HG03025 (cell line): ENCODE data around the gene SMPD3.

ENCODE experiments used
- ATAC-seq: cut with Tn5 transposase; IDR thresholded peaks from one replicate; pipeline ENCODE4 v1.9.1; 2021; ENCODE audit warnings: mild to moderate bottlenecking, moderate library complexity; ENCODE audit not compliant: unreplicated experiment, low FRiP score

The SMPD3 gene

DNA sequence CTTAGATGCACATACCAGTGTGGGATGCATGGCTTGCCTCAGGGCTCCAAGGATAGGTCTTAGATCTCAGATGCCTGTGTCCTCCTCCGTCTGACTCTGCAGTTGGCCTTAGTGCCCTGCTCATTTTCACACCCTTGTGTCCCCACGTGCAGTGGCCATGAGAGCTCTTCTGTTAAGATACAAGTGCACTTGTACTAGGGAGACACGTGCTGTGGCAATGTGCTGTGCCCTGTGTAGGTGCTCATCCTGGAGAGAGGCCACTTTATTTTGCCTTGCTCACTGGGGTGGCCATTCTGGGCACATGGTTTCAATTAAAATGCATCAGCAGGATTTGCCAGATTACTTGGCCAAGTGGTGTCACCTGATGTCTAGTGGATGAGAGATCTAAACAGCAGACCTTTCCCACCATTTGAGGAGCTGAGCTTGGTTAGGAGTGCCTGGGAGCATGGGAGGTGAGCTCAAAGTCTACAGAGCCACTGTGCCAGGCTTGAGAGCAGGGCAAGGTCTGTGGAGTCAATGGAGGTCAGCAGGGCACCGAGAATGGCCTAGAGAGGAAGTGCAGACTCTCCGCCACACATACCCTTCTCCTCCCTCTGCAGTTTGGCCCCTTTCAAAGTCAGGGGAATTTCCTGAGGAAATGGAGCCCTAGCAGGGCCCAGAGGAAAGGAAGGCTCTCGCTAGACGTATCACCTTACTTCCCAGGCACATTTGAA is 25.2 kb upstream of the SMPD3 start:
- no peak for ATAC-seq

DNA sequence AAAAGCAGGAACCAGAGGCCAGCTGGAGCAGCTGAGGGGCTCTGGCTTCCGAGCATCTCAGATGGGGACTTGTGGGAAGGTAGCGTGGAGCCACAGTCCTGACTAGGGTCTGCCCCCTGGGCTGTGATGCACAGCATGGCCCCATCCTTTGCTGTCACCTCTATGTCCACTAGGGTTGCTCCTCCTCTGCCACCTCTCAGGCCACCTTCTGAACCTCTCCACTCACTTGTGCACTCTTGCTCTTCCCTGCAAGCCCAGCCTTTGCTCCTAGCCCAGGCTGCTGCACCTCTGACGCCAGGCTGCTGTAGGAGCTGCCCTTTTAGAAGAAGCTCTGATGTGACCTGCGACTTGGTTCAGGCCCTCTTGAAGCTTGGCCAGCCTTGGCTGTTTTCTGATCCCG is 24.3 kb upstream of the SMPD3 start:
- ATAC-seq: no peak

DNA sequence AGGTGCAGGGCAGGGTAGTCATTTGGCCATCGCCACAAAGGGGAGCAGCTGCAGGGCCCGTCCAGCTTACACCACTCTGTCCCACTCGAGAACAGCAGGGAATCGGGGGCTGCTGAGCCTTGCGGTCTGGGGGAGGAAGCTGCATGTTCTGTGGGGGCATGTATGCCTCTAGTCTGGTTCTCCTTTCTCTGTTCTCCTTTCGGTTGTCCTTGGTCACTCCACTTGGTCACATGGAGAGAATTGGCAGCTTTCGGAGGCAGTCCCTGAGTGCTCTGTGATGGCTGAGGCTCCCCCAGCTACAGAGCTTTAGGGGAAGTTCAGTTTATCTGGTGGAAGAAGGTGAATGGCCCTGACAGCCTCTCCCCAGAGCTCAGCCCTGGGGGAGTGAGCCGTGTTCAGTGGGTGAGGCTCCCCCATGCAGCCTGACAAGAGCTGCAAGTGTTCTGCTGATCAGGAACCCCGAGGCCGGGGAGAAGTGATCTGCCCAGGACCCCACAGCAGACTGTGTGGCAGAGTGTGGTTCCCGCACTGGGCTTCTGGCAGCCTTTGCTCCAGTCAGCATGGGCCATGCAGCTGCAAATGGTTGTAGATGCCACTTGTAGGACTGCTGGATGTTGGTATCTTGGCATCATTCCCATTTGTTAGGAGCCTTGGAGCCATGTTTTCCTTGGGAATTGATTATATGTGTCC is 22.3 kb upstream of the SMPD3 start:
- peak; percentile 84 for ATAC-seq

- ATAC-seq: peak; percentile 26
Measured at GRCh38 chr16:68469796-68470460, 21.6 kb upstream of the SMPD3 start.

GRCh38 chr16:68468842-68469241 is 20.5 kb upstream of the SMPD3 start:
- ATAC-seq: no peak

DNA sequence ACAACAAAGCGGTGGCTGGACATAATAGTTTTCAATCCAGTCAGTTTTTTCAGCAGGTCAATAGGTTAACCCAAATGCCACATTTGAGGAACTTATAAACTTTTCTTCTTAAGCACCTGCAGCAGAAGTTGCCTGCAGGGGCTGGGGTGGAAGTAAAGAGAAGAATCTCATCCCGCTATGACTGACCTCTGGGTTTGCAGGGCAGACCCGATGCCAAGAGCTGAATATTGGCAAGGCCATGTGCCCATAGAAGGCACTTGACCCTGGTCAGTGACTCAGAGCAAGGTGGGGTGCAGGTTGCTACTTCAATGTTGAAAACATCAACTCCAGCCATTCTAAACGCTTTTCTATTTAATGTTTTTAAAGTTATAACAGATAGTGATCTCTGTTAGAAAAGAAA is 17.9 kb upstream of the SMPD3 start:
- no peak for ATAC-seq

DNA sequence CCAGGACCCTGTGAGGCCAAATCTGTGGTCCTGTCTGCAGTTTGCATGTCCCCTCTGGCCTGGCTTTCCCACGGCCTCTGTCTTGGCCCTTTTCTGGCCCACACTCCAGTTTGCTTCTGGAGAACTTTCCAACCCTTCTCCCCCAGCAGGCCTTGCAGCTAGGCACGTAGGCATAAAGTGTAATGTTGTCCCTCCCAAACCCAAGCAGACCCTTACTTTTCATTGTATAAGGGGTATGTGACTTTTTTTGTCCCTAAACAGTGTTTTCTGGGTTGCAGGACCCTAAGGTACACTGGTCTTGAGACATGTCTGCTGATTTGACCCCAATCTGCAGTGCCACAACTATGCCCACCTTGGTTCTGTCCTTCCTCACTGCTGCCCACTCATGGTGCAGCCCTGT is 15.6 kb upstream of the SMPD3 start:
- no peak for ATAC-seq

- no peak for ATAC-seq
Measured at GRCh38 chr16:68460067-68460466, 11.8 kb upstream of the SMPD3 start.

- no peak for ATAC-seq
Measured at GRCh38 chr16:68459457-68459856, 11.1 kb upstream of the SMPD3 start.

DNA sequence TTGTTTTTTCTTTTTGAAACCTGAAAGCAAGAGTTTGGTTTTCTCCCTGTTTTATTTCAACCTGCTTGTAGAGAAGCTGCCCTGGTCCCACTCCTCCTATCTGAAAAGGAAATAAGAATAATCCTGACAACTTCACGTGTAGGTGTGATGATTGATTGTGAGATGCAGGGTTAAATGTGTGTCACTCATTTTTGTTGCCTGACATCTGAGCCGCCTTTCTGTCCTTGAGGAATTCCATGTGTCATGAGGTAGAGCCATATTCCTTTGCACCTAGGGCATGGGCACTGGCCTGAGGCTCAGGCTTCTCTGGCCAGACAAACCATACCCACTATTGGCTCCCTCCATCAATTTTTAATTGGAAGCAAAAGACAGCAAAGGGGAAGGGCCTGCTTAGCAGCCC is 10.2 kb upstream of the SMPD3 start:
- no peak for ATAC-seq

DNA sequence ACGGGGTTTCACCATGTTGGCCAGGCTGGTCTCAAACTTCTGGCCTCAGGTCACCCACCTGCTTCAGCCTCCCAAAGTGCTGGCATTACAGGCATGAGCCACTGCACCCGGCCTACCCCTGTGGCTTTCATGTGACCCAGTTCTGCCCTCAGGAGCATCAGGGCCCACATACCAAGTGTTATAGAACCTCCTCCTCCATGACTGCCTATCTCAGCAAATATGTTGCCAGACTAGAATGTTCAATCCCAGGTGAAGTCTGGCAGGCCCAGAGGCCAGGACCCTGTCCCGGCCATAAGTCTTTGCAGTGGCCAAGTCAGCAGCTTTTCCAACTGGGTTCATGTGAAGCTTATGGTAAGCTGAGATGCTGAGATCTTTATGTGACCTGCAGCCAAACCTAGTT is 9.8 kb upstream of the SMPD3 start:
- no peak for ATAC-seq

DNA sequence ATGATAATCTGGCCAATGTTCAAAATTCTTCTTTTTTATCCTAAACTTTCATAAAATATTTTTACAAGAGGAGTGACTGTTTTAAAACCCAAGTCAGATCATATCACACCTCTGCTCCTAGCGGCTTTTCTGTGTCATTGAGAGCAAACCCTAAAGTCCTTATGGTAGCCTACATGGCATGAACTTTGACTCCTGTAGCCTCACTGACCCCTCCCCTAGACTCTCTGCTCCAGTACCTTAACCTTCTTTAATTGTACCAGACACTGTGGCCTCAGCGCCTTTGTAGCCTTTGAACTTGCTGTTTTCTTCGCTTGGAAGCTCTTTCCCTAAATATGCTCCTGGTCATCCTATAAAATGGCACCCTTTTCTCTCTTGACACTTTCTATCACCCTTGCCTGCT is 7.3 kb upstream of the SMPD3 start:
- no peak for ATAC-seq

- no peak for ATAC-seq
Measured at GRCh38 chr16:68454920-68455435, 6.7 kb upstream of the SMPD3 start.

GRCh38 chr16:68453816-68454215 is 5.5 kb upstream of the SMPD3 start:
- no peak for ATAC-seq

GRCh38 chr16:68452176-68452575 is 3.9 kb upstream of the SMPD3 start:
- no peak for ATAC-seq

- no peak for ATAC-seq
Measured at GRCh38 chr16:68451676-68452075, 3.4 kb upstream of the SMPD3 start.

DNA sequence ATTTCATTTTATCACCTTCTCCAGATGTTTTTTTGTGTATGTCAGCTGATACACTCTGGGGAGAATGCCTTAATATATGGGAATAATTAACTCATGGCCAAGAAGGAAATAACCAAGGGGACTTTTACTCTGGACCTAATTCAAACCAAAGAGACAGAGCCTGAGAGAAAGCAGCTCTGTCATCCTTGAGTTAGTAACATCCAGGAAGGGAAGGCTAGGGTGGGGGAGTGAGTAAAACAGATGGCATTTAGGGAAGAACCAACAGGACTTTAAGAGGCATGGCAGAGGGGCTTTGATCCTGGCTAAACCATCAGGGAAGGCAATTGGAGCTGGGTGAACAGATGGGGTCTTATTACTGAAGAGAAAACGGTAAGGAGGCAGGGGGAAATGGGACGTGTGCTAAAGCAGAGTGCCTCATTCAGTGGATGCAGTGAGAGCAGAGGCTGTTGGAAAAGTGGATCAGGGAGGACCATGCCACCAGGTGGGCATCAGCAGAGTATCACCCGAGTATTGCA is 2.5 kb upstream of the SMPD3 start:
- no peak for ATAC-seq

DNA sequence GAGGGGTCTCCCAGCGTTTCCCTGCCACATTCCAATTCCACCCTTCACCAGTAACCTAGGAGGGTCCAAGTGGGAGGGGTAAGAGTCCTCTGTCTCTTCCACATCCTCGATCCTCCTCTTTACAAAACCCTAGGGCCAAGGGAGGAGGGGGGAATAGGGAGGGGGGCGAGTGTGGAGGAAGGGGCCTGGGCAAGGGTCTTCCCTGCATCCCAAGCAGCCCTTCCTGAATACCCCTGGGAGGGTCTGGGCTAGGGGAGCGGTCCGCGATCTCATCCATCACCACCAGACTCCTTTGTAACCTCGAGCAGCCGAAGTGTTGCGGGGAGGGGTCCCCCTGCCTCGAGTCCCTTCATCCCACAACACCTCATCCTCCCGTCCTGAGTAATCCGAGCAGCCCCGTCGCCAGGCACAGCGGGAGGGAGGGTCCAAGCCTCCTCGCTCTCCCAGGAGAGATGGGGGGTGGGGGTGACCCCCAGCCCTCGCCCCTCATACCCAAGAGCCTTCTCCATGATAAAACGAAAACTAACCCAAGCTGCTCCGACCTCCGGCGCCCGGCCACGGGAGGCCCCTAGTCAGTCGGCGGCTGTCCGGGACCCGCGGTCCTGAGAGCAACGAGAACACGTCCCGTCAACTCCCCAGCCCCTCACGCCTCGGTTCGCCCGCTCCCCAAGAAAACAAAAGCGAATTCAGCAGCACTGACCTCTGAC is 502 bp downstream of the SMPD3 start:
- ATAC-seq: peak; percentile 21

- ATAC-seq: no peak
Measured at GRCh38 chr16:68446681-68447652, 1.3 kb downstream of the SMPD3 start.

GRCh38 chr16:68445458-68445857 is 2.9 kb downstream of the SMPD3 start:
- ATAC-seq: no peak
